Muscle layer of duodenum (tissue), 2 donors: ENCODE measurements around the gene ZNF778.

ENCODE experiments used
- H3K27ac ChIP-seq: one replicate; pipeline ENCODE4 v1.7.0; 2013; ENCODE audit warnings: mild to moderate bottlenecking, low read length
- H3K27me3 ChIP-seq: one replicate; pipeline ENCODE4 v1.7.0; 2013; ENCODE audit warnings: low read depth, mild to moderate bottlenecking, control low read depth, low read length
- H3K36me3 ChIP-seq, 2 donors: one replicate each; pipeline ENCODE4 v1.7.0; 2013; ENCODE audit warnings: low read length in 2 of 2, control low read depth in 1 of 2, mild to moderate bottlenecking in 1 of 2; ENCODE audit not compliant: insufficient read depth in 2 of 2, control insufficient read depth in 1 of 2
- H3K4me1 ChIP-seq, 2 donors: one replicate each; pipeline ENCODE4 v1.7.0; 2013; ENCODE audit warnings: low read length in 2 of 2, mild to moderate bottlenecking in 2 of 2, control low read depth in 1 of 2, moderate library complexity in 1 of 2; ENCODE audit not compliant: insufficient read depth in 2 of 2, control insufficient read depth in 1 of 2
- H3K4me3 ChIP-seq, 2 donors: one replicate each; pipeline ENCODE4 v1.7.0; 2013; ENCODE audit warnings: low read length in 2 of 2, low read depth in 1 of 2, mild to moderate bottlenecking in 1 of 2
- H3K9me3 ChIP-seq, 2 donors: one replicate each; pipeline ENCODE4 v1.7.0; 2013; ENCODE audit warnings: low read length in 2 of 2, control low read depth in 1 of 2, mild to moderate bottlenecking in 1 of 2; ENCODE audit not compliant: control insufficient read depth in 1 of 2
- donor health status: healthy.

ZNF778 gene

GRCh38 chr16:89278441-89279240, 61.1 kb downstream of the ZNF778 start:
- Histone ChIP-seq H3K9me3 (no peaks in the 10 kb centered on the region), H3K4me3 (no peak overlapping the region), H3K36me3 (peaks cover 20 to 87% of the 10 kb centered on the region in 2 donors), H3K27ac (no peak overlapping the region), H3K4me1 (no peaks in the 10 kb centered on the region), H3K27me3 (no peaks in the 10 kb centered on the region)

GRCh38 chr16:89279666-89280481, 62.4 kb downstream of the ZNF778 start:
- no peaks in the 10 kb centered on the region for H3K9me3 ChIP-seq
- H3K4me3 ChIP-seq = no peak overlapping the region
- H3K27me3 ChIP-seq = no peaks in the 10 kb centered on the region
- H3K4me1 ChIP-seq = no peaks in the 10 kb centered on the region
- peaks cover 22 to 86% of the 10 kb centered on the region in 2 donors for H3K36me3 ChIP-seq
- H3K27ac ChIP-seq = no peak overlapping the region

GRCh38 chr16:89280546-89281188, 63.2 kb downstream of the ZNF778 start:
- H3K4me1 ChIP-seq = no peaks in the 10 kb centered on the region
- H3K27me3 ChIP-seq = no peaks in the 10 kb centered on the region
- H3K27ac ChIP-seq = no peak overlapping the region
- peaks cover 24 to 86% of the 10 kb centered on the region in 2 donors for H3K36me3 ChIP-seq
- H3K9me3 ChIP-seq = no peaks in the 10 kb centered on the region
- H3K4me3 ChIP-seq = no peak overlapping the region

GRCh38 chr16:89281189-89281577, 63.7 kb downstream of the ZNF778 start:
- Histone ChIP-seq H3K4me1 (no peaks in the 10 kb centered on the region), H3K36me3 (peaks cover 29 to 86% of the 10 kb centered on the region in 2 donors), H3K9me3 (no peaks in the 10 kb centered on the region), H3K27me3 (no peaks in the 10 kb centered on the region), H3K4me3 (no peak overlapping the region), H3K27ac (no peak overlapping the region)

- Histone ChIP-seq H3K4me3 (no peak overlapping the region), H3K36me3 (peaks cover 35 to 88% of the 10 kb centered on the region in 2 donors), H3K27ac (no peak overlapping the region), H3K27me3 (no peaks in the 10 kb centered on the region), H3K4me1 (no peaks in the 10 kb centered on the region), H3K9me3 (no peaks in the 10 kb centered on the region)
Observed at GRCh38 chr16:89281829-89282228, 64.3 kb downstream of the ZNF778 start.

- H3K27me3 ChIP-seq = no peaks in the 10 kb centered on the region
- peaks cover 41 to 89% of the 10 kb centered on the region in 2 donors for H3K36me3 ChIP-seq
- H3K4me1 ChIP-seq = no peaks in the 10 kb centered on the region
- H3K4me3 ChIP-seq = no peak overlapping the region
- no peak overlapping the region for H3K27ac ChIP-seq
- no peaks in the 10 kb centered on the region for H3K9me3 ChIP-seq
Observed at GRCh38 chr16:89282523-89282922, 65.0 kb downstream of the ZNF778 start.

- no peak overlapping the region for H3K27ac ChIP-seq
- H3K27me3 ChIP-seq = no peaks in the 10 kb centered on the region
- H3K36me3 ChIP-seq = peaks cover 44 to 89% of the 10 kb centered on the region in 2 donors
- H3K4me3 ChIP-seq = no peak overlapping the region
- H3K4me1 ChIP-seq = no peaks in the 10 kb centered on the region
- no peaks in the 10 kb centered on the region for H3K9me3 ChIP-seq
Observed at GRCh38 chr16:89283449-89283848, 65.9 kb downstream of the ZNF778 start.

GRCh38 chr16:89285381-89285780, 67.9 kb downstream of the ZNF778 start:
- Histone ChIP-seq H3K4me3 (no peak overlapping the region), H3K27ac (no peak overlapping the region), H3K36me3 (peaks cover 50 to 83% of the 10 kb centered on the region in 2 donors), H3K9me3 (no peaks in the 10 kb centered on the region), H3K4me1 (no peaks in the 10 kb centered on the region), H3K27me3 (no peaks in the 10 kb centered on the region)

- Histone ChIP-seq H3K27ac (no peak overlapping the region), H3K27me3 (no peaks in the 10 kb centered on the region), H3K9me3 (no peaks in the 10 kb centered on the region), H3K4me1 (no peaks in the 10 kb centered on the region), H3K36me3 (peaks cover 50 to 81% of the 10 kb centered on the region in 2 donors), H3K4me3 (no peak overlapping the region)
Observed at GRCh38 chr16:89286096-89286495, 68.6 kb downstream of the ZNF778 start.
